PC-9 (cell line): Measurements from ENCODE around the gene PRKG1.

Experiments
- EZH2 ChIP-seq: fragments of 200-600 bp; sonication (generic); IDR thresholded peaks from 2 replicates; pipeline ENCODE4 v1.8.0; 2017; ENCODE audit warnings: antibody characterized with exemption, low read depth
- TF ChIP-seq, protein P1 (sequence below): fragments of 200-600 bp; sonication (generic); conservative IDR thresholded peaks from 2 replicates; pipeline ENCODE4 v1.6.1; 2017; ENCODE audit warnings: mixed run types, antibody characterized with exemption, mild to moderate bottlenecking, moderate library complexity

DNA sequence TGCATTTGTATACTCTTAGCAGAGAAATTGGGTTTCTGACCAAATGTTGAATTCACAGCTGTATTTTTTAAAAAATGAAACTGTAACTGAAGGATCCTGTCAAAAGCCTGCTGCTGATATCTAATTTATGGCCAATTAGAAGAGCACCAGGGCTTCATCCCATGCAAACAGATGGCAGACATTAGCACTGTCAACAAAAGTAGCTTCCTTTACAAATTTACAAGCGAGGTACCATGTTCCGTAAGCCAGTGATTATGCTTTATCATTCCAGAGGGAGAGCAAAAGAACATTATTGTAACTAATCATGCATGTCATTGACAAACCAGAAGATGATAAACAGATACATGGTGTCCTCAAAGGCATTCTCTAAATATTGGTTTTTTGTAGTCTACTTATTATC lies 1062.6 kb downstream of the PRKG1 start:
- TF ChIP-seq, protein P1, sequence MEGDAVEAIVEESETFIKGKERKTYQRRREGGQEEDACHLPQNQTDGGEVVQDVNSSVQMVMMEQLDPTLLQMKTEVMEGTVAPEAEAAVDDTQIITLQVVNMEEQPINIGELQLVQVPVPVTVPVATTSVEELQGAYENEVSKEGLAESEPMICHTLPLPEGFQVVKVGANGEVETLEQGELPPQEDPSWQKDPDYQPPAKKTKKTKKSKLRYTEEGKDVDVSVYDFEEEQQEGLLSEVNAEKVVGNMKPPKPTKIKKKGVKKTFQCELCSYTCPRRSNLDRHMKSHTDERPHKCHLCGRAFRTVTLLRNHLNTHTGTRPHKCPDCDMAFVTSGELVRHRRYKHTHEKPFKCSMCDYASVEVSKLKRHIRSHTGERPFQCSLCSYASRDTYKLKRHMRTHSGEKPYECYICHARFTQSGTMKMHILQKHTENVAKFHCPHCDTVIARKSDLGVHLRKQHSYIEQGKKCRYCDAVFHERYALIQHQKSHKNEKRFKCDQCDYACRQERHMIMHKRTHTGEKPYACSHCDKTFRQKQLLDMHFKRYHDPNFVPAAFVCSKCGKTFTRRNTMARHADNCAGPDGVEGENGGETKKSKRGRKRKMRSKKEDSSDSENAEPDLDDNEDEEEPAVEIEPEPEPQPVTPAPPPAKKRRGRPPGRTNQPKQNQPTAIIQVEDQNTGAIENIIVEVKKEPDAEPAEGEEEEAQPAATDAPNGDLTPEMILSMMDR = no peak
- TF ChIP-seq EZH2 = no peak
